Calu3 (cell line): ENCODE measurements around the gene MRPL55. TPM values are rescaled to one million over a fixed set of nuclear protein-coding genes. Genes with fewer than 3 reads are reported as not detected.

ENCODE experiments used
- BruUV-seq: library from RNA; stranded (reverse); fragments of 400-500 nt; replicated peaks from 2 replicates; lab custom pipeline; 2021; lab: Mats Ljungman, UMichigan
- CTCF ChIA-PET: fragments of 300-600 bp; sonication (Branson Sonifier 250); formaldehyde crosslinking; loops from one replicate; lab custom pipeline; 2022; ENCODE audit warnings: antibody characterized with exemption; lab: Charles Lee
- DNase-seq: peaks from one replicate; pipeline ENCODE4 v3.0.0; 2022
- H3K27ac Mint-ChIP-seq: one replicate; pipeline ENCODE4 v1.8.0; 2022; ENCODE audit warnings: mixed read lengths; ENCODE audit not compliant: unreplicated experiment
- H3K27me3 Mint-ChIP-seq: one replicate; pipeline ENCODE4 v1.8.0; 2022; ENCODE audit warnings: mixed read lengths; ENCODE audit not compliant: unreplicated experiment
- H3K36me3 Mint-ChIP-seq: one replicate; pipeline ENCODE4 v1.8.0; 2022; ENCODE audit warnings: mild to moderate bottlenecking, moderate library complexity, mixed read lengths; ENCODE audit not compliant: insufficient read depth, unreplicated experiment
- H3K4me1 Mint-ChIP-seq: one replicate; pipeline ENCODE4 v1.8.0; 2022; ENCODE audit warnings: mild to moderate bottlenecking, low read depth, mixed read lengths; ENCODE audit not compliant: unreplicated experiment
- H3K4me3 Mint-ChIP-seq: one replicate; pipeline ENCODE4 v1.8.0; 2022; ENCODE audit warnings: mild to moderate bottlenecking, low read depth, moderate library complexity, mixed read lengths; ENCODE audit not compliant: unreplicated experiment
- H3K9me3 Mint-ChIP-seq: one replicate; pipeline ENCODE4 v1.8.0; 2022; ENCODE audit warnings: low read depth, mixed read lengths; ENCODE audit not compliant: unreplicated experiment
- intact Hi-C: fragments of 100-400 bp; cut with micrococcal nuclease; formaldehyde crosslinking; loops from one replicate; pipeline ENCODE4 v1.10.0; 2022; ENCODE audit not compliant: unreplicated experiment
- total RNA-seq: library from RNA; stranded (reverse); gene quantifications from 2 replicates; pipeline ENCODE4 v1.2.3, GENCODE V29; 2022
- TF ChIP-seq, protein P1 (sequence below): fragments of 200-600 bp; IDR thresholded peaks from one replicate; pipeline ENCODE4 v1.8.0; 2022; ENCODE audit warnings: antibody characterized with exemption; ENCODE audit not compliant: unreplicated experiment

Gene MRPL55
- total RNA-seq, 1 experiment from 2014 or later, result 72.3 TPM

DNA sequence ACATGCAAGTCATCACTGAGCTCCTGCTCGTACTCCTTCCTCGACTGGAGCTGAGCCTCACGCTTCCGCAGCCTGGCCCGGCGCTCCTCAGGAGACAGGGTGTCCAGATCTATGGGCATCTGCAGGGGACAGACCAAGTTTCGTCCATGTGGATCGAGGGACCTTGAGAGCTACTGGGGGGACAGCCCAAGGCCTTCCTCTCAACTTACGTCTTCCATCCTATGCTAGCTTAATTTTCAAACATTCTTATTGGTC lies 2.4 kb downstream of the MRPL55 start:
- Mint-ChIP-seq H3K36me3 (peaks cover 82% of the 10 kb centered on the region), H3K27me3 (no peaks in the 10 kb centered on the region), H3K27ac (no peak overlapping the region), H3K4me3 (no peak overlapping the region), H3K4me1 (peaks cover 35% of the 10 kb centered on the region), H3K9me3 (no peaks in the 10 kb centered on the region)
- intact Hi-C loops, result no loop called here
- TF ChIP-seq, protein P1, sequence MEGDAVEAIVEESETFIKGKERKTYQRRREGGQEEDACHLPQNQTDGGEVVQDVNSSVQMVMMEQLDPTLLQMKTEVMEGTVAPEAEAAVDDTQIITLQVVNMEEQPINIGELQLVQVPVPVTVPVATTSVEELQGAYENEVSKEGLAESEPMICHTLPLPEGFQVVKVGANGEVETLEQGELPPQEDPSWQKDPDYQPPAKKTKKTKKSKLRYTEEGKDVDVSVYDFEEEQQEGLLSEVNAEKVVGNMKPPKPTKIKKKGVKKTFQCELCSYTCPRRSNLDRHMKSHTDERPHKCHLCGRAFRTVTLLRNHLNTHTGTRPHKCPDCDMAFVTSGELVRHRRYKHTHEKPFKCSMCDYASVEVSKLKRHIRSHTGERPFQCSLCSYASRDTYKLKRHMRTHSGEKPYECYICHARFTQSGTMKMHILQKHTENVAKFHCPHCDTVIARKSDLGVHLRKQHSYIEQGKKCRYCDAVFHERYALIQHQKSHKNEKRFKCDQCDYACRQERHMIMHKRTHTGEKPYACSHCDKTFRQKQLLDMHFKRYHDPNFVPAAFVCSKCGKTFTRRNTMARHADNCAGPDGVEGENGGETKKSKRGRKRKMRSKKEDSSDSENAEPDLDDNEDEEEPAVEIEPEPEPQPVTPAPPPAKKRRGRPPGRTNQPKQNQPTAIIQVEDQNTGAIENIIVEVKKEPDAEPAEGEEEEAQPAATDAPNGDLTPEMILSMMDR, result no peak
- CTCF ChIA-PET, result no interaction called here
- DNase-seq, result no peak
- BruUV-seq, result no TSS peak

DNA sequence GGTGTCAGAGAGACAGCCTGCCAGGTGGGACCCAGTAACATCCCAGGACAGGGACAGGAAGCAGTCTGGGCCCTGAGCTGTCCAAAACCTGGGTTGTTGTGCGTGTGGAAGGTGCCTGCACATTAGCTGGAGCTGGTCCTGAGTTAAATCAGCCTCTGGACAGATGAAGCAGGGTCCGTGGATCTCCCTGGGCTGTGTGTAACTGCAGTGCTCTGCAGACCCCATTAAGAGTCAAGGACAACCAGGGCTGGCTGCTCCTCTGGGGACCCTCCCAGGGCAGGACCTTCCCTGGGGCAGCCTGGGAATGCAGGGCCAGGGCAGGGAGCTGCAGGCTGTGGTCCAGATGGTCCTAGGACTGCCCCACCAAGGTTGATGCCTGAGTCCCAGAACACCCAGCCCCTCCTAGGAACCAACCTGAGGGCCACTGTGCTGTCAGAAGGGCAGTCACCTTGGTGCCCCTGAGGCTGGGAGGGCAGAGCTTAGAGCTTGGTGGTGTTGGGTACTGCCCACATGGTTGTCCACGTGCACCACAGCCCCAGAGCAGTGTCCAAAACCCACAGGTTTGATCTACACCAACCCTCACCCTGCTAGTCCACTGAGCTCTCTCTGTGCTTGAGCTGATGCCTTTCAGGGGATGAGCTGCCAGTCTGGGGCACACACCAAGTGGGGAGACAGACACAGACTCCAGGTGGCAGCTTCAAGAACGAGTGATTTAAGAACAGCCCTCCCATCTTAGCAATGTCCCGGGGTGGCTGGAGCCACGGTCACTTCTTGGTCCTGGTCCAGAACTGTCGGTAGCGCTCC lies 2.9 kb downstream of the MRPL55 start:
- CTCF ChIA-PET, result no interaction called here
- Mint-ChIP-seq H3K4me3 (no peak overlapping the region), H3K27ac (no peak overlapping the region), H3K36me3 (peaks cover 86% of the 10 kb centered on the region), H3K27me3 (no peaks in the 10 kb centered on the region), H3K9me3 (no peaks in the 10 kb centered on the region), H3K4me1 (peaks cover 41% of the 10 kb centered on the region)
- DNase-seq, result no peak
- intact Hi-C loops, result no loop called here
- TF ChIP-seq, protein P1, result no peak
- BruUV-seq, result no TSS peak

DNA sequence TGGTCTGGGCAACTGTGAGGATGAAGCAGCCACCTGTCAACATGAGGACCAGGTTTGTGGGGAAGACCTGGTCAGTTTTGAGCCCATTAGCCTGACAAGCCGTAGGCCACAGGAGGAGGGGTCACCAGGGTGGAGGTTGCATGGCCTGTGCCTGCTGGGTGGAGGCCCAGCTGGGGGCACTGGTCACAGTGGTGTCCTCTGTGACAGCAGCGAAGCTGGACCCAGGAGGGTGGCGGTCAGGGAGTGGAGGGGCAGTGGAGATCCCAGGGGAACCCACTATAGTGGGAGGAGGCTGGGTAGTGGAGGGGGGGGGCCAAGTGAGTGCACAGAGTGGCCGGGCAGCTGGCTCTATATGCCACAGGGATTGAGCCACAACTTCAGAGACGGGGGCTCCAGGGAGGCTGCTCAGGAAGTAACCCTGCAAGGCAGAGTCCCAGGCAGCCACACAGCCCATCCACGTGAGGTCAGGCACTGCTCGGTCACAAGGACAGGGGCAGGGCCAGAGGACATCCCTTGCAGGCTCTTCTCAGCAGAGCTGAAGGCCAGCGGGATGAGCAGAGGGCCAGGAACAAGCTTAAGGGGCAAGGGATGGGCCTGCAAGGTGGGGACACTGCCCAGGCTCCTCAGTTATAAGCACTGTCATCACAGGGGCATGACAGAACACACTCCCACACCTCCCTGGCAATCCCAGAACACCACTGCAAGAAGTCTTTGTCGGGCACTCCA lies 3.7 kb downstream of the MRPL55 start:
- Mint-ChIP-seq H3K27ac (no peak overlapping the region), H3K4me1 (peaks cover 45% of the 10 kb centered on the region), H3K36me3 (peaks cover 89% of the 10 kb centered on the region), H3K4me3 (no peak overlapping the region), H3K27me3 (no peaks in the 10 kb centered on the region), H3K9me3 (no peaks in the 10 kb centered on the region)
- DNase-seq, result no peak
- intact Hi-C loops, result no loop called here
- CTCF ChIA-PET, result no interaction called here
- BruUV-seq, result no TSS peak
- TF ChIP-seq, protein P1, result no peak

DNA sequence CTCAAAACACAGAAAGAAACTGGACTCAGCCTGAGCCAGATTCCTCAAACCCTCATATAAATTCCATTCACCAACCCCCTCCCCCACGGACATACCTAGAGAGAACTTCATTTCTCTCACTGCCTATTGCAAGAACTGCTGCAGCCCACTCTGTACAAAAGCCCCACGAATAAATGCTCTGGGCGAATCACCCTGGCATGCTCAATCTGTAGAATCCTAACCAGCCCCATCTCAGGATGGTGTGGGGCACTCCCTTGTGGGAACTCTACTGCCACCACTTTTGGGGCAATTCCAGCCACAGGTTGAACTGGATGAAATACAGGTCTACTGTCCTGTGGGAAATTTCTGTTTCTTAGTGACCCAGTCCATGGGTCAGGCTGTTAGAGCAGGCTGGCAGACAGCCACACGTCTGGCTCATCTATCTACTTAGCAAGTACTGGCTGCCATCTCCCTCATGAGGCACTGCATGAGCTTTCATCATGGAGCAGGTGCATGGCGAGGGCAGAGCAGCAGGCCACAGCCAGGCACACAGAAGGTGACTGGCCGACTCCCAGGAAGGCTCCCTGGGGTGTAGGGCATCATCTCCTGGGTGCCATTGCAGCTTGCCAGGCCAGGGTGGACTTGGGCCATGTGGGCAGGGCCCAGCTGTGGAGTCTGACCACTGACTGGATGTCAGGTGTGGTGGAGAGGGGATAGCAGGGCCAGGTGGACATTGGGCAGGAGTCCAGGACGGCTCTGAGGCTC lies 4.4 kb downstream of the MRPL55 start:
- Mint-ChIP-seq H3K9me3 (no peaks in the 10 kb centered on the region), H3K27ac (peak overlapping the region; percentile 62), H3K4me3 (peak overlapping the region; percentile 35), H3K36me3 (peaks cover 90% of the 10 kb centered on the region), H3K4me1 (peaks cover 38% of the 10 kb centered on the region), H3K27me3 (no peaks in the 10 kb centered on the region)
- CTCF ChIA-PET, result no interaction called here
- intact Hi-C loops, result no loop called here
- no peak for DNase-seq
- TF ChIP-seq, protein P1, result no peak
- no TSS peak for BruUV-seq
